HepG2 (cell line): ENCODE measurements around the gene SLC34A3. TPM values are rescaled to one million over a fixed set of nuclear protein-coding genes. Genes with fewer than 3 reads are reported as not detected.
A peak's percentile ranks its signal among the peaks of the same experiment; 100 is the strongest.

Source experiments
- BORCS8-MEF2B ChIP-seq: sonication (generic); formaldehyde crosslinking; IDR thresholded peaks from 2 replicates; pipeline ENCODE4 v1.8.0; 2022; ENCODE audit warnings: mild to moderate bottlenecking, missing genetic modification reagents
- DNMT3B ChIP-seq: conservative IDR thresholded peaks from 2 replicates; pipeline ENCODE4 v1.6.1; 2016; ENCODE audit warnings: missing biosample characterization, control low read depth
- EEA1 ChIP-seq: sonication (generic); formaldehyde crosslinking; IDR thresholded peaks from 2 replicates; pipeline ENCODE4 v1.5.1; 2020; ENCODE audit warnings: mild to moderate bottlenecking, missing genetic modification reagents, borderline replicate concordance
- ELF4 ChIP-seq: sonication (generic); formaldehyde crosslinking; IDR thresholded peaks from 2 replicates; pipeline ENCODE4 v1.5.0; 2020; ENCODE audit warnings: missing genetic modification reagents, mild to moderate bottlenecking, moderate library complexity, borderline replicate concordance
- MED13 ChIP-seq: sonication (generic); formaldehyde crosslinking; IDR thresholded peaks from 2 replicates; pipeline ENCODE4 v1.5.0; 2020; ENCODE audit warnings: missing genetic modification reagents
- MED8 ChIP-seq: sonication (generic); formaldehyde crosslinking; IDR thresholded peaks from 2 replicates; pipeline ENCODE4 v1.8.1; 2023; ENCODE audit warnings: mild to moderate bottlenecking, missing genetic modification reagents; ENCODE audit not compliant: insufficient replicate concordance
- MXI1 ChIP-seq: IDR thresholded peaks from 3 replicates; pipeline ENCODE4 v1.6.1; 2012; ENCODE audit warnings: low read depth, low read length, inconsistent platforms, borderline replicate concordance
- NFATC3 ChIP-seq: sonication (generic); formaldehyde crosslinking; IDR thresholded peaks from 2 replicates; pipeline ENCODE4 v1.5.1; 2020; ENCODE audit warnings: mild to moderate bottlenecking, missing genetic modification reagents
- PAWR ChIP-seq: sonication (generic); formaldehyde crosslinking; IDR thresholded peaks from 2 replicates; pipeline ENCODE4 v1.4.0; 2020; ENCODE audit warnings: missing genetic modification reagents, mild to moderate bottlenecking, borderline replicate concordance
- PHB2 ChIP-seq: fragments of 450-650 bp; IDR thresholded peaks from 2 replicates; pipeline ENCODE4 v1.6.1; 2018; ENCODE audit not compliant: partially characterized antibody
- SRF ChIP-seq: IDR thresholded peaks from 2 replicates; pipeline ENCODE4 v1.6.1; 2011; ENCODE audit warnings: mild to moderate bottlenecking, low read depth, low read length, moderate library complexity
- ZBTB38 ChIP-seq: sonication (generic); formaldehyde crosslinking; IDR thresholded peaks from 2 replicates; pipeline ENCODE4 v1.5.1; 2020; ENCODE audit warnings: mild to moderate bottlenecking, missing genetic modification reagents
- ZMAT3 ChIP-seq: sonication (generic); formaldehyde crosslinking; conservative IDR thresholded peaks from 2 replicates; pipeline ENCODE4 v1.7.0; 2021; ENCODE audit warnings: missing genetic modification reagents
- ZSCAN21 ChIP-seq: sonication (generic); formaldehyde crosslinking; IDR thresholded peaks from 2 replicates; pipeline ENCODE4 v1.8.0; 2022; ENCODE audit warnings: mild to moderate bottlenecking, missing genetic modification reagents, moderate library complexity, borderline replicate concordance
- polyA plus RNA-seq, 8 experiments: library from polyadenylated mRNA; depleted of rRNA in 3 of 8; stranded (reverse) in 7 of 8; unstranded in 1 of 8; fragments of >200 nt; fragmentation: Illumina TruSeq in 4 of 8; extraction: Trizol in 4 of 8; gene quantifications; 2 replicates each; pipeline versions ENCODE4 v1.2.1 to v1.2.3, GENCODE V29; 2011 to 2016; ENCODE audit warnings: low read depth in 4 of 8, missing spikeins in 1 of 8, mixed read lengths in 1 of 8; ENCODE audit not compliant: insufficient read depth in 1 of 8
- total RNA-seq, 5 experiments: library from RNA; depleted of rRNA; stranded (reverse); fragments of >200 nt; fragmentation: Illumina TruSeq; extraction: Trizol; gene quantifications; 2 replicates each; pipeline ENCODE4 v1.2.3, GENCODE V29; 2016; ENCODE audit warnings: low read depth in 1 of 5
- TF ChIP-seq, protein P1 (sequence below): sonication (generic); formaldehyde crosslinking; IDR thresholded peaks from 2 replicates; pipeline ENCODE4 v1.5.1; 2020; ENCODE audit warnings: missing genetic modification reagents, mild to moderate bottlenecking, borderline replicate concordance
- TF ChIP-seq, protein P2 (sequence below): sonication (generic); formaldehyde crosslinking; IDR thresholded peaks from 2 replicates; pipeline ENCODE4 v1.4.0; 2020; ENCODE audit warnings: missing genetic modification reagents, low read depth, mild to moderate bottlenecking, borderline replicate concordance
- TF ChIP-seq, protein P3 (sequence below): sonication (generic); formaldehyde crosslinking; IDR thresholded peaks from 2 replicates; pipeline ENCODE4 v1.5.1; 2020; ENCODE audit warnings: missing genetic modification reagents, mild to moderate bottlenecking, borderline replicate concordance
- TF ChIP-seq, protein P4 (sequence below): sonication (generic); formaldehyde crosslinking; IDR thresholded peaks from 2 replicates; pipeline ENCODE4 v1.5.0; 2020; ENCODE audit warnings: mild to moderate bottlenecking, missing genetic modification reagents, moderate library complexity
- TF ChIP-seq, protein P5 (sequence below): sonication (generic); formaldehyde crosslinking; conservative IDR thresholded peaks from 2 replicates; pipeline ENCODE4 v1.4.0; 2020; ENCODE audit warnings: missing genetic modification reagents
- TF ChIP-seq, protein P6 (sequence below): sonication (generic); formaldehyde crosslinking; IDR thresholded peaks from 2 replicates; pipeline ENCODE4 v1.8.0; 2022; ENCODE audit warnings: mild to moderate bottlenecking, missing genetic modification reagents
- TF ChIP-seq, protein P7 (sequence below): sonication (generic); formaldehyde crosslinking; IDR thresholded peaks from 2 replicates; pipeline ENCODE4 v1.4.0; 2020; ENCODE audit warnings: mild to moderate bottlenecking, missing genetic modification reagents

The SLC34A3 gene
- total and polyA plus RNA-seq, 2 of the 13 experiments (the other 11 are each of a cell fraction or from before 2014, with no cell fraction given) = 0.07 to 1.0 TPM

DNA sequence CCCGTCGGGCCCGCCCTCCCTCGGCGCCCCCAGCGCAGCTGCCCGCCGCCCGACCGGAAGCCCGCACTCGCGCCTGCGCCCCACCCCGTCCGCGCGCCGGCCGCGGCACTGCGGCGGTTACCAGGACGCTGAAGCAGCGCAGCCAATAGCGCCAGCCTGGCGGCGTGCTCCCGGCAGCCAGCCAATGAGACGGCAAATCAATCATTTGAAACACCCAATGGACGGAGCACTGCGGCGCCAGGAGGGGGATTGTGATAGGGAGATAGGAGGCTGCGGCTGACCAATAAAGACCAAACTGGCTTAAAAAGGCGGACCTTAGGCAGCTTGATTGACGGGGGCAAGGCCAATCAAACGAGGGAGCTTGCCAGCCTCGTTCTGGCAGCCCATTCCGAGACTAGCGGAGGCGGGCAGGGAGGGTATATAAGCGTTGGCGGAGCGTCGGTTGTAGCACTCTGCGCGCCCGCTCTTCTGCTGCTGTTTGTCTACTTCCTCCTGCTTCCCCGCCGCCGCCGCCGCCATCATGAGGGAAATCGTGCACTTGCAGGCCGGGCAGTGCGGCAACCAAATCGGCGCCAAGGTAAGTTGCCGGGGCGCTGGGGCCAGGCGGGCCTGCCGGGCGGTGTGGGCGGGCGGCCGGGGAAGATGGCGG, 10.3 kb downstream of the SLC34A3 start, which contains the start of gene TUBB4B (continued):
- TF ChIP-seq, protein P1, sequence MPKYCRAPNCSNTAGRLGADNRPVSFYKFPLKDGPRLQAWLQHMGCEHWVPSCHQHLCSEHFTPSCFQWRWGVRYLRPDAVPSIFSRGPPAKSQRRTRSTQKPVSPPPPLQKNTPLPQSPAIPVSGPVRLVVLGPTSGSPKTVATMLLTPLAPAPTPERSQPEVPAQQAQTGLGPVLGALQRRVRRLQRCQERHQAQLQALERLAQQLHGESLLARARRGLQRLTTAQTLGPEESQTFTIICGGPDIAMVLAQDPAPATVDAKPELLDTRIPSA (CRISPR knock-in tag) = no peak; the same call in 1 of the 2 replicates
- TF ChIP-seq ELF4 (CRISPR knock-in tag) (no peak), PAWR (CRISPR knock-in tag) (no peak), MED13 (CRISPR knock-in tag) (peak; percentile 79; the same call in 1 of the 2 replicates), PHB2 (no peak), ZMAT3 (CRISPR knock-in tag) (no peak), DNMT3B (CRISPR knock-in tag) (0 out of 2 replicates have a peak, but pooled peaks have one; percentile 29), BORCS8-MEF2B (CRISPR knock-in tag) (peak; percentile 81), SRF (peak; percentile 61; the same call in 1 of the 2 replicates), NFATC3 (CRISPR knock-in tag) (0 out of 2 replicates have a peak, but pooled peaks have one; percentile 50), ZSCAN21 (CRISPR knock-in tag) (0 out of 2 replicates have a peak, but pooled peaks have one; percentile 29), MED8 (peak; percentile 69), ZBTB38 (CRISPR knock-in tag) (no peak; the same call in 1 of the 2 replicates), MXI1 (peak; percentile 77), EEA1 (no peak)
- TF ChIP-seq, protein P2, sequence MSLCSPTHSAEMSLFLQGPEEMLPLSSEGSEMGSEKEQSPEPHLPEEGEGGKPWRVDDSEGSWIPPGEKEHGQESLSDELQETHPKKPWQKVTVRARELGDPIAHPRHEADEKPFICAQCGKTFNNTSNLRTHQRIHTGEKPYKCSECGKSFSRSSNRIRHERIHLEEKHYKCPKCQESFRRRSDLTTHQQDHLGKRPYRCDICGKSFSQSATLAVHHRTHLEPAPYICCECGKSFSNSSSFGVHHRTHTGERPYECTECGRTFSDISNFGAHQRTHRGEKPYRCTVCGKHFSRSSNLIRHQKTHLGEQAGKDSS (CRISPR knock-in tag) = no peak
- TF ChIP-seq, protein P3, sequence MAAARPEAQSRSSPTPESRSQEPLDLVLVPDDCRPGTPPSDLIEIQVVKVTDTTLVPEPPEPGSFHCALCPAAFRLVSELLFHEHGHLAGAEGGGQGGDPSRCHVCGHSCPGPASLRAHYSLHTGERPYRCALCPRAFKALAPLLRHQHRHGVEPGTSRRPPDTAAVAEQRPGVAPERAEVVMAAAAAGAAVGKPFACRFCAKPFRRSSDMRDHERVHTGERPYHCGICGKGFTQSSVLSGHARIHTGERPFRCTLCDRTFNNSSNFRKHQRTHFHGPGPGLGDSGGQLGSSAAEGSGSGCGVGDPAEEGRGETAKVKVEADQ = no peak; the same call in 1 of the 2 replicates
- TF ChIP-seq, protein P4, sequence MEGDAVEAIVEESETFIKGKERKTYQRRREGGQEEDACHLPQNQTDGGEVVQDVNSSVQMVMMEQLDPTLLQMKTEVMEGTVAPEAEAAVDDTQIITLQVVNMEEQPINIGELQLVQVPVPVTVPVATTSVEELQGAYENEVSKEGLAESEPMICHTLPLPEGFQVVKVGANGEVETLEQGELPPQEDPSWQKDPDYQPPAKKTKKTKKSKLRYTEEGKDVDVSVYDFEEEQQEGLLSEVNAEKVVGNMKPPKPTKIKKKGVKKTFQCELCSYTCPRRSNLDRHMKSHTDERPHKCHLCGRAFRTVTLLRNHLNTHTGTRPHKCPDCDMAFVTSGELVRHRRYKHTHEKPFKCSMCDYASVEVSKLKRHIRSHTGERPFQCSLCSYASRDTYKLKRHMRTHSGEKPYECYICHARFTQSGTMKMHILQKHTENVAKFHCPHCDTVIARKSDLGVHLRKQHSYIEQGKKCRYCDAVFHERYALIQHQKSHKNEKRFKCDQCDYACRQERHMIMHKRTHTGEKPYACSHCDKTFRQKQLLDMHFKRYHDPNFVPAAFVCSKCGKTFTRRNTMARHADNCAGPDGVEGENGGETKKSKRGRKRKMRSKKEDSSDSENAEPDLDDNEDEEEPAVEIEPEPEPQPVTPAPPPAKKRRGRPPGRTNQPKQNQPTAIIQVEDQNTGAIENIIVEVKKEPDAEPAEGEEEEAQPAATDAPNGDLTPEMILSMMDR (CRISPR knock-in tag) = no peak
- TF ChIP-seq, protein P5, sequence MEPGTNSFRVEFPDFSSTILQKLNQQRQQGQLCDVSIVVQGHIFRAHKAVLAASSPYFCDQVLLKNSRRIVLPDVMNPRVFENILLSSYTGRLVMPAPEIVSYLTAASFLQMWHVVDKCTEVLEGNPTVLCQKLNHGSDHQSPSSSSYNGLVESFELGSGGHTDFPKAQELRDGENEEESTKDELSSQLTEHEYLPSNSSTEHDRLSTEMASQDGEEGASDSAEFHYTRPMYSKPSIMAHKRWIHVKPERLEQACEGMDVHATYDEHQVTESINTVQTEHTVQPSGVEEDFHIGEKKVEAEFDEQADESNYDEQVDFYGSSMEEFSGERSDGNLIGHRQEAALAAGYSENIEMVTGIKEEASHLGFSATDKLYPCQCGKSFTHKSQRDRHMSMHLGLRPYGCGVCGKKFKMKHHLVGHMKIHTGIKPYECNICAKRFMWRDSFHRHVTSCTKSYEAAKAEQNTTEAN (CRISPR knock-in tag) = peak; percentile 46; the same call in 1 of the 2 replicates
- TF ChIP-seq, protein P6, sequence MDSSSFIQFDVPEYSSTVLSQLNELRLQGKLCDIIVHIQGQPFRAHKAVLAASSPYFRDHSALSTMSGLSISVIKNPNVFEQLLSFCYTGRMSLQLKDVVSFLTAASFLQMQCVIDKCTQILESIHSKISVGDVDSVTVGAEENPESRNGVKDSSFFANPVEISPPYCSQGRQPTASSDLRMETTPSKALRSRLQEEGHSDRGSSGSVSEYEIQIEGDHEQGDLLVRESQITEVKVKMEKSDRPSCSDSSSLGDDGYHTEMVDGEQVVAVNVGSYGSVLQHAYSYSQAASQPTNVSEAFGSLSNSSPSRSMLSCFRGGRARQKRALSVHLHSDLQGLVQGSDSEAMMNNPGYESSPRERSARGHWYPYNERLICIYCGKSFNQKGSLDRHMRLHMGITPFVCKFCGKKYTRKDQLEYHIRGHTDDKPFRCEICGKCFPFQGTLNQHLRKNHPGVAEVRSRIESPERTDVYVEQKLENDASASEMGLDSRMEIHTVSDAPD (CRISPR knock-in tag) = no peak
- TF ChIP-seq, protein P7, sequence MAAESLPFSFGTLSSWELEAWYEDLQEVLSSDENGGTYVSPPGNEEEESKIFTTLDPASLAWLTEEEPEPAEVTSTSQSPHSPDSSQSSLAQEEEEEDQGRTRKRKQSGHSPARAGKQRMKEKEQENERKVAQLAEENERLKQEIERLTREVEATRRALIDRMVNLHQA (CRISPR knock-in tag) = no peak
